Ureter (tissue), 1 donor: ENCODE data around the gene EFNA4. TPM values are rescaled to one million over a fixed set of nuclear protein-coding genes. Genes with fewer than 3 reads are reported as not detected.

Source experiments
- DNase-seq: peaks from one replicate; pipeline ENCODE4 v3.0.0-alpha.2; 2020; ENCODE audit warnings: low spot score
- total RNA-seq: library from RNA; stranded (reverse); gene quantifications from one replicate; pipeline ENCODE4 v1.2.4, GENCODE V29; 2023
- donor health status: DM: yes; HTN: yes; CAD: no.

The EFNA4 gene
- total RNA-seq, 1 donor from 2014 or later: 11.2 TPM

DNA sequence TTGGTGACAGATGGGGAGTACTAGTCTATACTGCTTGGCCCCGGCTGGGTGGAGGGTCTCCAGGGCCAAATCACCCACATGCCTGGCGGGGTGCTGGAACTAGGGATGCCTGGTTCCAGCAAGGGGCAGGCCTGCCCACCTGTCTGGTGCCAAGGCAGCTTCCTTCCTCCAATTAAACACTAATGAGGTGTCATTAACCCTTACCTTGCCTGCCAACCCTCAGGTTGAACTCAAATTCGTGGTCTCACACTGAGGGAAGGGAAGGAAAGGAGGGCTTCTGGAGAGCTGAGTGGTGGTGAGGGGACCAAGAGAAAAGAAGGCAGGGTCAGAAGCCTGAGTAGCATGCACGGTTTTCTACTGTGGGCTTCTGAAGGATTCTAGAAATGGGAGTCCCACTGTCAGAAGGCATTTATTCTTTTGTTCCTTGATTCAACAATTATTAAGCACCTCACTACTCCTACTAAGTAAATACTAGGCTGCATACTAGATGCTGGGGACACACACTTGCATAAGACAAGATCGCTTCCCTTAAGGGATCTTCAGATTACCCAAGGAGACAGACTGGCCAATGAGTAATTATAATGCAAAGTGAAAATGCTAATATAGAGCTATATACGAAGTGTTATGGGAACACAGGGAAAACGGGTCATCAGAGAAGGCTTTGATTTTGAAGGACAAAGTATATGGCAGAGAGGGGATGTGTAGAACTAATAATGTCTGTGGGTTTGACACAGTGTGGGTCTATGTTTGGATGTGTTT, 9.2 kb downstream of the EFNA4 start:
- no peak for DNase-seq

DNA sequence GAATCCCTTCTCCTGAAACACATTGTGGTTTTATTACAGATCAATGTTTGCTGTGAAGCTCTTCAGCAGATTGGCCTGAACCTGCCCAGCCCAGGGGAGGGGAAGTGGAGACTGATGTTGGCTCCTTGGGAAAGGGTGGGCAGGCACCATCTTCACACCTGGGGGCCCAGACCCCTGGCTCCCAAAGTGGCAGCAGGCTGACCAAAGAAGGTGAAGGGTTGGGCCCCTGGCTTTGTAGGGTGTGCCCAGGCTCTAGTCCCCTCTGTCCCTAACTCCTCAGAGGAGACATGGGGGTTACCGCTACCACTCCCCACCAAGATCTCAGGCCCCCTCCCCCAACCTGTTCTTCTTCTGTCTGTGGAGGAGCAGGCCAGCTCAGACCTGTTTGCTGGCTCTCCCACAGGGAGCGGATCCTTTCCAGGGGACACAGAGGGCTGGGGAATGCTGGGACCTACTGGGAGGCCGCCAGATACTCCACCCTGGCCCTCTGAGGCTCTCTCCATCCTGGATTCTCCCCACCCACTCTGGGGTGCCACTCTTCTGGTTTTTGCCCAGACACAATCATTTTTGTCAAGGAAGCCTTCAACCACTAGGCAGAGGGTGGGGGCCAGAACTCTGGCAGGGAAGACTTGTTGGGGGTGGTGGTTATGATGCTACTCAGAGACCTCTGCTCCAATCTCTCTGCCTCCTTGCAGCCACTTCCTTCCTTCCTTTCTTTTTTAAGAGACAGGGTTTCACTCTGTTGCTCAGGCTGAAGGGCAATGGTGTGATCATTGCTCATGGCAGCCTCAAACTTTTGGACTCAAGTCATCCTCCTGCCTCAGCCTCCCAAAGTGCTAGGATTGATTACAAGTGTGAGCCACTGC, 10.1 kb downstream of the EFNA4 start:
- DNase-seq: no peak

DNA sequence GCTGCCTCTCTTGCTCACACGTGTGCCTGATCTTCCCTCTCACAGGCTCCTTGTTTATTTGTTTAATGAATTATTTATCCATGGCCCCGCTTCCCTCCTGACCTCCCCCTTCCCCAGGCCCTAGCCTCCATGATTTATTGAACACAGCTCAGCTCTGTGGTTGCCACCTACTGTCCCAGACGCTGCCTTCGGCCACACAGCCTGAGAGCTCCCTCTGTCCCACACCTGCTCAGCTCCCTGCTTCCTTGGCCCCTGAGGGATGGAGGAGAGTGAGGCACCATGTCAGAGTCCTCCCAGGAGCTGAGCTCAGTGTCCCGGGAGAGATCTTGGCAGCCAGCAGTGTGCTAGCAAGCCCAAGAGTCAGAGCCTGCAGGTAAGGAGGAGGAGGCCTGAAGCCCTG, 12.0 kb downstream of the EFNA4 start:
- no peak for DNase-seq

DNA sequence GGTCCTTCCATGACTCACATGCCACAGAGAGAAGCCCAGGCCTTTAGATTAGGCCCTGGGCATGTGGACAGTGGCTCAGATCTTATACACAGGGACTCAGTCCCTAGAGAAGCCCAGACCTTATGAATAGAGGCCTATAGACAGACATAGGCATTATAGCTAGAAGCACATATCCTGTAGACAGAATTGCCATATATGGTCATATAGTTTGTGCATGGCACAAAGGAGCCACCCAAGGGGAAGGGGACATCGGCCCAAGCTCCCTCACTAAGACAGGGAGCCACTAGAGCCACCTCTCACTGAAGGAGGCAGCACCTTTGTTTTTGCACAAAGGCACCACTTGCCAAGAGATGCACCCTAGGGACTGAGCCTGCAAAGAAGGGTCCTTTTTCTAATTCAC, 12.8 kb downstream of the EFNA4 start:
- no peak for DNase-seq

DNA sequence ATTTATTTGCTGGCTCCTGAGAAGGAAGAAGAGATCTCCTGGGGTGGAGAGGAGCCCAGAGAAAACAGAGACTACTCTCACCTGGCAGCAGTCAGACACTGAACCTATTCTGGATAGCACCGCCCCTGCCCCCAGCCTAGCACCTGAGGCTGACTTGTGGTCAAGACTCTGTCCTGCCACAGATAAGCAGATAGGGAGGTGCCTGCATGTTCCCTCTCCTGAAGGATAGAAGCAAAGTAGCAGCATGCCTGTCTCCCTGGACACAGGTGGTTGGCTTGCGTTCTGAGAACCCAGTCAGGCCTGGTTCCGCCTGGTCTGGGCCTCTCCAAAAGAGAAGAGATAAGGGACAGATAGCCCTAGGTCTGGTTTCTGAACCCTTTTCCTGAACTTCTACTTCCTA, 13.8 kb downstream of the EFNA4 start:
- no peak for DNase-seq

DNA sequence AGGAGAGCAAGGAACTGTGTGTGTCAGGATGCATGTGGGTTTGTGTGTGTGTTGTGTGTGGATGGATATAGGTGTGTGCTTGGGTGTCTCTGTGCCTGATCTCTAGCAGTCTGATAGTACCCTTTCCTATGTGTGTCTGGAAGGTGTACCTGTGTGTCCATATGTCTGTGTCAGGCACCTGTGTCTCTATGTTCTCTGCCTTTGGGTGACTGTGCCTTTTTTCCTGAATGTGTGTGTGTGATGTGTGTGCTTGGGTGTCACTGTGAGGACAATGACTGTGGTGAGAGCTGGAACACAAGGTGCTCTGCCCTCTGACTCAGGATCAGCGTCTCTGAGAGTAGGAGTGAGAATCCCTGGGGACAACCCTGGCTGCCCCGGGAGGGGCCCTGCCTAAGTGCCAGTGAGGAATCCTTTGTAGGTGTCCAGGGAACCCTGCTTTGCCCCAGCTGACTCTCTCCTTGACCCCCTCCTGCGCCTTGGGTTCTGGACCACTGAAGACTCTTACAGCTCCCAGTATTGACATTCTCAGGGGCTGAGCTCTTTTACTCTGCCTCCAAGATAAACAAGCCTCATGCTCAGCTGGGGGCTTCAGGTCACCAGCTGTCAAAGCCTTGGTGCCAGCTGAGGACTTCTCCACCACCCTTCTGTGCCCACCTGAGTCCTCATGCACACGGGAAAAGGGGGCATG, 14.4 kb downstream of the EFNA4 start:
- DNase-seq: no peak

DNA sequence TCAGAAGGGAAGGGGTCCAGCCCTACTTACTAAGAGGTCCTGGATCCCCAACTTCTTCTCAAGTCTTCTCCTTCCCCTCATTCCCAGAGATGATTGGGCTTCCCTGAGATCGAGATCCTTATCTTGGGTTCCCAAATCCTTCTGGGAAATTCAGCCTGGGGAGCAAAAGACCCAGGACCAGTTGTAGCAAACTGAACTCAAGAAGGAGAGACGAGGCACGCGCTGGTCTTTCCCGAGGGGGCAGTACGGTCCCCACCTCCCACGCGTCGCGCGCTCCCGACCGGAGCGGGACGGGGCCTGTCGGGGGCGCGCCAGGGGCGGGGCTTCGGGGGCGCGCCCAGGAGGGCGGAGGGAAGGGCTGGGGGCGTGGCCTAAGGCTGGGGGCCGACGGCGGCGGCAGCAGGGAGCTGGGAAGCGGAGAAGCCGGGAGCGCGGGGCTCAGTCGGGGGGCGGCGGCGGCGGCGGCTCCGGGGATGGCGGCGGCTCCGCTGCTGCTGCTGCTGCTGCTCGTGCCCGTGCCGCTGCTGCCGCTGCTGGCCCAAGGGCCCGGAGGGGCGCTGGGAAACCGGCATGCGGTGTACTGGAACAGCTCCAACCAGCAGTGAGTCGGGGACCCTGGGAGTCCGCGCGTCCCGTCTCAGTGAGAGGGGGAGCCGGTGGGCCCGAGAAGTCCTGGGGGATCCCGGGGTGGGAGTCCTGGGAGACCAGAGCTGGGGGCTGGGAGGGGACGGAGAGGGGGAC, 15.1 kb downstream of the EFNA4 start, which contains the start of gene EFNA3:
EFNA3 (plus strand) TSS at position 369 of the 741 bp plus-strand sequence; CDS start at position 474, 105 bp downstream.
- DNase-seq: no peak

DNA sequence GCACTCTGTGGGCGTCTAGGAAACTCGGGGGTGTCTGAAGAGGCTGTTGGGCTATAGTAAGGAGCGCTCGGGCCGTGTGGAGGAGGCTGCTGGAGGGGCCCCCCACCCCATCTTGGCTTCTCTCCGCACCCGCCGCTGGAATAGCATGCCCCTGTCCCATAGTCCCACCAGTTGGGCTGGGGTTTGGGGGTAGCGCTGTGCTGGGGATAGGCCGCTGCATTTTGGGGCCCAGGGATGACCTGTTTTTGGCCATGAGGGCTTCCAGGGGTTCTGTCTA, 15.6 kb downstream of the EFNA4 start:
- no peak for DNase-seq

DNA sequence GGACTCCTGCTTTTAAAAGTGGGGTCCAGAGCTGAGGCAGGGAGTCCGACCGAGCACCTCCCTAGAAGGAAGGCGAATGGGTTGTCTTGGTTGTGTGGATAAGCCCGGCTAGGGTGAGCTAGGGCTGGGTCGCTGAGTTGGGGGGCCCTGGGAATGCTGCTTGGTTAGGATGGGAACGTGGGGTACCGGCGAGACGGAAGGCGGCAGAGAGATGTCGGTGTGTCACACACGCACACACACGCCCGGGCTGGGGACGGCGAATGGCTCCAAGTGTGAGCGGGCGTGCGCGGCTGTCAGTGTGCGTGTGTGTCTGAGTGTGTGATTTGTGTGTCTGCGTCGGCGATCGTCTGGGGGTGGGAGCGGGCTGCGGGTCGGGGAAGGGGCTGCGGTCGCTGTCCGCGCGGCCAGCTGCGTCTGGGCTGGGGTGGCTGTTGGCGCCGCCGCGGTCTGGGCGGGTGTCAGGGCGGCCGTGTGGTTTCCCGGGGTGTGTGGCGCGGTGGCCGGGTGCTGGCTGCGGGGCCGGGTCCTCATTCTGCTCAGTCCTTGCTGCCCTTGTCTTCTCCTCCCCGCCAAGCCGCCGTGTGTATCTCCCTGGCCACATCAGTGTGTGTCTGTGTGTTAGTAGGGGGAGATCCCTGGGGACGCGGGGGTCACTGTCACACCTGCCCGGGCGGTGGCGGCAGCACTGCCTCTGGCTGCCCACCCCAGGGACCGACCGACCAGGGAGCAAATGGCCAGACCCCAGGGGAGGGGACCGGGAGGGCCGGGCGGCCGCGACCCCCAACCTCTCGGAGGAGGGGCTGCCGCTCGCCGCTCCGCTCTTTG, 16.2 kb downstream of the EFNA4 start:
- DNase-seq: no peak

DNA sequence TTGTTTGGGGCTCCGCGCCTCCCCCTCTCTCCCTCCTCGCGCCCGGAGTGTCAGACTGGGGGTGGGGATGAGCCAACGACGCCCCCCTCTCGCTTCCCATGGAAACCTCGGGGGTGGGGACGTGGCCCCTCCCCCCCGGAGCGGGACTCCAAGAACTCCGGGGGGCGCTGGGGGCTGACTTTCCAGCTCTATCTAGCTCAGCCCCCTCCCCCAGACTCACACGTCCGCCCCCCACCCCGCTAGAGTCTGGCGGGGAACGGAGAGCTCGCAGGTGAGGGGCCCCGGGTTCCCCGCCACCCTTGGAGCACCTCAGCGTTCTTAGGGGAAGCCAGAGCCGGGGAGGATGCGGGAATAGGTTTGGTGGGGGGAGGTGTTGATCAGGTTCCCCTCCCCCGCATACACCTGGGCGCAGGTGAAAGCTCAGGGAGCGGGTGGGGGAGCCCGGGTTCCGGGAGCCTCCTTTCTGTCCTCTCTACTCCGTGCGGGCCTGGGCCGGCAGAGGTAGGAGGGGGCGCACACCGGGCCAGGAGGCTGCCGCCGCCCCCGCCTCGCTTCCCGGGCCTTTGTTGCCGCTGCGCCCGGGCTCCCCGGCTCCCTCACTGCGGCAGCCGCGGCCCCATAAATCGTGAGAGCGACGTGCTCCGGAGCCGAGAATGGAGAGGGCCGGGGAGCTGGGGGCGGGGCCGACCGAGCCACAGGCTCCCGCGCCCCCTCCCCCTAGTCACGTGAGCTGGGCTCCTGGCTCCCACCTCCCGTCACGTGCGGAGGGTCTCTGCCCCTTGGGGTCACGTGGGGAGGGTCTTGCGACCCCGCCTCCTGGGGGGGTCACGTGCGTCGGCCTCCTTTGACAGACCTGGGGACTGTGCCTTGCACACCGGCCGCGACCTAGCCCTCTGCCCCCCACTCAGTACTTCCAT, 17.0 kb downstream of the EFNA4 start:
- DNase-seq: no peak

DNA sequence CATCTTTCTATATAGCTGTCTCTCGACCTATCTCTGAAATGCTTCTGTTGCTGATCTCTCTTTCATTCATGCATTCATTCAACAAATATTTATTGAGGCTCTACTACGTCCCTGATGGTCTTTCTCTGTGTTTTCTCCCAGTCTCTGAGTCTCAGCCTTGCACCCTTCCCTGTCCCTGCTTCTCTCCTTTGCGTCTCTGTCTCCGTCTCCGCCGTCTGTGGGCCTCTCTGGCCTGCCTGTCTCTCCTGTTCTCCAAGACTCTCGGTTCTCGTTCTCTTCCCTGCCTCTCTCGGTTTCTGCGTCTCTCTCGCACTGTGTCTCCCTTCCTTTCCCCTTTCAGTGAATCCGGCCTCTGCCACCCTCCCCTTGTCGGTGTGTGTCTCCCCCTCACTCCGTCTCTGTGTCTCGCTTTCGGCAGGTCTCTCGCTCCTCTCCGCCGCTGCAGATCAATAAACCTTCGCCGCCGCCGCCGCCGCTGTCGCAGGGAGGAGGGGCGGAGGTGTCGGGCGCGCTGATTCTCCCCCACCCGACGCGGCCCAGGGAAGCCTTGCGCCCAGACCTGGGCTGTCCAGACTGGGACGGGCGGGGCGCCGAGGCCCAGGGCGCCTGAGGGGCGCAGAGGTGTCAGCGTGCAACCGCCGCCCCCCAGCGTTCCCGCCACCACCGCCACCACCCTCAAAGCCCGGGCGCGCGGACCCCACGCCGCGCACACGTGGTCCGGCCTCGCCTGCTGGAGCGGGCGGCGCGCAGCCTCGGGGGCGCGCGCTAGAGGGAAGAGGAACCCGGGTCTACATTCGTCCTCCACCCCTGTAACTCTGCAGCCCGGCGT, 18.1 kb downstream of the EFNA4 start:
- no peak for DNase-seq

DNA sequence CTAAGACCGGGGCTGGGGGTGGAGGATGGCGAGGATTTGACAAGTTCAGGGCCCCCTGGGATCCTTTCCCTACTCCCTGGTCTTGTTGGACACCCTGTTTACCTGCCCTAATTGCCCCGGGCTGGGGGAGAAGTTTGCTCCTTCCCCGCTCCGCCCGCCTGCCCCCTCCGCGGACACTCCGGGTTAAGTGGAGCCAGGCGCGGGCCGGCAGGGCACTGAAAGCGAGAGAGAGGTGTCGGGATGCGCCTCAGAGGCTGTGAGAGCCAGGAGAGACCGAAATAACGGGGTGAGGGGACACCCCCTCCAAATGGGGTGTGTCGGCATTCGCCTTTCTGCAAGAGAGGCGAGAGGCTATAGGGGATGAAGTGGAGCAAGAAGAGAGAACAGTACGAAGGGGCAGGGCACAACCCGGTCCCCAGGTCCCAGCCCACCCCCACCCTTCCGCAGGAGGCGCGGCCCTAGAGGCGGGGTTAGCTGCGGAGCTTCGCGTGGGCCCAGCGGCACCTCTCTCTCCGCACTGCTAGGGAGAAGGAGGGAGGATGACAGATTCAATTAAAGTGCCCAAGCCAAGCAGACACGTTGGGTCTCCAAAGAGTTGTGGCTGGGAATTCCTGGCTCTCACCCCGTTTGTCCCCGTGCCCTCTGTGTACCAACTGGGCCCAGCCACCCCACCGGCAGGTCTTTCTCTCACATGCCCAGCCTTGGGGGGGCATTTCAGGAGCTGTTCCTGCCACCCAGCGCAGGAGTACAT, 18.9 kb downstream of the EFNA4 start:
- no peak for DNase-seq

DNA sequence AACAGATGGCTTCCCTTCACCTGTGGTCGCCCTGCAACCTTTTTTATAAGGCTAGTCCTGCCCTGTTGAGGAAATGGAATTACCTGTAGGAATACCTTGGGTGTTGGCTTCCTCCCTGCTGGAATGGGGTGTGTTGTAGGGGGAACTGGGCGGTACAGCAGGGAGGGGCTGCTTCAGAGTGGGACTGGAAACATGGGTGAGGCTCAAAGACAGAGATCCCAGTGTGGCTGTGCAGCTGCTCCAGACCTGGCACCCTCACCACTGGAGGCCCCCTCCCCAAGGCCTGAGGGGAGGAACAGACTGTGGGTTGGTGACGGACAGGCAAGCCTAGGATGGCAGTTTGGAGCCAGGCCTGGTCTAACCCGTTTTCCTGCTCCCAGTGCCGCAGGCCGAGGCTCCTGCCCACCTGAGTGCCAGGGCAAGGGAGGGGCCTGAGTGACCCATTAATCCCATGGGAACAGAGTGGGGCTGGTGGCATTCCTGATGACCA, 19.6 kb downstream of the EFNA4 start:
- no peak for DNase-seq

DNA sequence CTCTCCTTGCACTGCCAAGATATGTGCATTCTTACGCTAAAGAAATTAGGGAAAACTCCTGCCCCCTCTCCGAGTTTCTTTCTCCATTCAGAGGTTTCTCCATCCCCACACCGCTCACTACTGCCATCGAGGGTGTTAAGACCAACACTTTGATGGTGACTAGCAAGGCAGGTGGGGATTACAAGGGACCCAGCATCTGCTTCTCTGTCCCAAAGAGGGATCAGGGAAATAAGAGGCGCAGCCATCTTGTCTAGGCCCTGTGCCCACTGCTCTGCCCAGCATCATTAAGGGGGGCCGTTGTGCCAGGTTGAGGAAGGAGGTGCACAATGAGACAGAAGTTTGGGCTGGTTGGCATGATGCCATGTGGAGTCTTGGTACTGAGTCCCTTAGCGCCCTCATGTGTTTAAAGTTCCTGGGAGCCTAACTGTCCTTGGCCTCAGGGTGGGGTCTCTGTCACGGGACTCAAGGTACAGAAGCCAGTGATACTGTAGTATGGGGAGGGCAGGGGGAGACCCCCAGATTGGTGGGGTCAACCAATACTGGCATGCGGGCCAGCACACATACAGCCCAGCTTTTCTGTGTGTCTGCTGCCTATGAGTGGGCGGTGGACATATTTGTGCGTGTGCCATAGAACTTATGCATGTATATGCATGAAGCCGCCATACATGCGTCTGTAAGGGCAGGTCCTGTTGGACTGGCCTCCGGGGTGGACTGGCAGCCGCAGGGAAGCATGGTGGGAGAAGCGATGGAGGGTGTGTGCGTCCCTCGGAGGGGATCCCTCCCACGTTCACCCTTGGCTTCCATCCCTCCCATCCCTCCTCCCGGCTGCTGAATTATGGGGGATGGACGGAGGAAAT, 20.6 kb downstream of the EFNA4 start:
- DNase-seq: no peak

DNA sequence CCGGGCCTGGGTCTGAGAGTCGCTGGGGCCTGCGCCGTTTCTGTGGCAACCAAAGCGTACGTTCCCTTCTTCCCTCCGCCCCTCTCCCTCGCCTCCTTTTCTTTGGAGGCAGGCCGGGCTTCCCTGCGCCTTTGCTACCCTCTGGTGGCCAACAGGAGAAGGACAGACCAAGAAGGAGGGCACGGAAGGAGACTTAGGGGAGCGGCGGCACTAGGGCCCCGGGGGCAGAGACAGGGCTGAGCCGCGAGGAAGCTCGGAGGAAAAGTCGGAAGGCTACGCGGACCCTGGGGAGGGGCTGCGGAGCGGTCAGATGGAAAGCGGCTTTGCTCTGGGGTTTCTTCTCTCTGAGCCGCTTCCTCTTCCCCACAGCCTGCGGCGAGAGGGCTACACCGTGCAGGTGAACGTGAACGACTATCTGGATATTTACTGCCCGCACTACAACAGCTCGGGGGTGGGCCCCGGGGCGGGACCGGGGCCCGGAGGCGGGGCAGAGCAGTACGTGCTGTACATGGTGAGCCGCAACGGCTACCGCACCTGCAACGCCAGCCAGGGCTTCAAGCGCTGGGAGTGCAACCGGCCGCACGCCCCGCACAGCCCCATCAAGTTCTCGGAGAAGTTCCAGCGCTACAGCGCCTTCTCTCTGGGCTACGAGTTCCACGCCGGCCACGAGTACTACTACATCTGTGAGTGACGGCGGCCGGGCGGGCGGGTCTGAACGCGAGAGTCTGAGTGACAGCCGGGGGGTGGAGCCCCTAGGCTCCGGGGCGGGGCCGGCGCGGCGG, 21.4 kb downstream of the EFNA4 start:
- DNase-seq: peak; percentile 95

DNA sequence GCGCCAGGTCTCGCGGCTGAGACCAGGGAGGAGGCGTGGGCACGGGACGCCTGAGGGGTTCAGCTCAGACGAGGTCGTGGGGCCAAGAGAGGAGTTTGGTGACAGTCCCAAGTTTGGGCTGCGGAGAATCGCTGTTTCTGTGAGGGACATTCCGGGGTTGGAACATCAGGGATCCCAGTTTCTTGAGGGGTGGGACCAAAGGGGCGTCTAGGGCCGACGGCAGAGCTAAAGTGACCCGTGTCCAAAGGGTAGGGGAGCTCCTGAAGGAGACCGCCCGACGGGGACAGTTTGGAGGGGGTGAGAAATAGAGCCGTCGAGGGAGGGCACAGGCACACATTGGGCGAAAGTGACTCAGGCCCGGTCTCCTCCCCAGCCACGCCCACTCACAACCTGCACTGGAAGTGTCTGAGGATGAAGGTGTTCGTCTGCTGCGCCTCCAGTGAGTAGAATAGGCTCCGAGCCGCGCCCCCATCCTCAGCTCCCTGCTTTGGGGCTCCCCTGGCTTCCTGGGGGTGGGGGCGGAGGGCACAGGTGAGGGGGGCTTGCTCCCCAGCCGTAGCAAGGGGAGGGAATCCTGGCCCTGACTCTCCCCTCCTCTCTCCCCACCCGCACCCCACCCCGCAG, 22.1 kb downstream of the EFNA4 start:
- peak; percentile 87 for DNase-seq
